ENCODE results near the gene SACS. TPM values are rescaled to one million over a fixed set of nuclear protein-coding genes. Genes with fewer than 3 reads are reported as not detected.

The SACS gene, protein sequence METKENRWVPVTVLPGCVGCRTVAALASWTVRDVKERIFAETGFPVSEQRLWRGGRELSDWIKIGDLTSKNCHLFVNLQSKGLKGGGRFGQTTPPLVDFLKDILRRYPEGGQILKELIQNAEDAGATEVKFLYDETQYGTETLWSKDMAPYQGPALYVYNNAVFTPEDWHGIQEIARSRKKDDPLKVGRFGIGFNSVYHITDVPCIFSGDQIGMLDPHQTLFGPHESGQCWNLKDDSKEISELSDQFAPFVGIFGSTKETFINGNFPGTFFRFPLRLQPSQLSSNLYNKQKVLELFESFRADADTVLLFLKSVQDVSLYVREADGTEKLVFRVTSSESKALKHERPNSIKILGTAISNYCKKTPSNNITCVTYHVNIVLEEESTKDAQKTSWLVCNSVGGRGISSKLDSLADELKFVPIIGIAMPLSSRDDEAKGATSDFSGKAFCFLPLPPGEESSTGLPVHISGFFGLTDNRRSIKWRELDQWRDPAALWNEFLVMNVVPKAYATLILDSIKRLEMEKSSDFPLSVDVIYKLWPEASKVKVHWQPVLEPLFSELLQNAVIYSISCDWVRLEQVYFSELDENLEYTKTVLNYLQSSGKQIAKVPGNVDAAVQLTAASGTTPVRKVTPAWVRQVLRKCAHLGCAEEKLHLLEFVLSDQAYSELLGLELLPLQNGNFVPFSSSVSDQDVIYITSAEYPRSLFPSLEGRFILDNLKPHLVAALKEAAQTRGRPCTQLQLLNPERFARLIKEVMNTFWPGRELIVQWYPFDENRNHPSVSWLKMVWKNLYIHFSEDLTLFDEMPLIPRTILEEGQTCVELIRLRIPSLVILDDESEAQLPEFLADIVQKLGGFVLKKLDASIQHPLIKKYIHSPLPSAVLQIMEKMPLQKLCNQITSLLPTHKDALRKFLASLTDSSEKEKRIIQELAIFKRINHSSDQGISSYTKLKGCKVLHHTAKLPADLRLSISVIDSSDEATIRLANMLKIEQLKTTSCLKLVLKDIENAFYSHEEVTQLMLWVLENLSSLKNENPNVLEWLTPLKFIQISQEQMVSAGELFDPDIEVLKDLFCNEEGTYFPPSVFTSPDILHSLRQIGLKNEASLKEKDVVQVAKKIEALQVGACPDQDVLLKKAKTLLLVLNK (N-terminal part only)
- total RNA-seq = 91.2 and 160 TPM in 2 replicates

DNA sequence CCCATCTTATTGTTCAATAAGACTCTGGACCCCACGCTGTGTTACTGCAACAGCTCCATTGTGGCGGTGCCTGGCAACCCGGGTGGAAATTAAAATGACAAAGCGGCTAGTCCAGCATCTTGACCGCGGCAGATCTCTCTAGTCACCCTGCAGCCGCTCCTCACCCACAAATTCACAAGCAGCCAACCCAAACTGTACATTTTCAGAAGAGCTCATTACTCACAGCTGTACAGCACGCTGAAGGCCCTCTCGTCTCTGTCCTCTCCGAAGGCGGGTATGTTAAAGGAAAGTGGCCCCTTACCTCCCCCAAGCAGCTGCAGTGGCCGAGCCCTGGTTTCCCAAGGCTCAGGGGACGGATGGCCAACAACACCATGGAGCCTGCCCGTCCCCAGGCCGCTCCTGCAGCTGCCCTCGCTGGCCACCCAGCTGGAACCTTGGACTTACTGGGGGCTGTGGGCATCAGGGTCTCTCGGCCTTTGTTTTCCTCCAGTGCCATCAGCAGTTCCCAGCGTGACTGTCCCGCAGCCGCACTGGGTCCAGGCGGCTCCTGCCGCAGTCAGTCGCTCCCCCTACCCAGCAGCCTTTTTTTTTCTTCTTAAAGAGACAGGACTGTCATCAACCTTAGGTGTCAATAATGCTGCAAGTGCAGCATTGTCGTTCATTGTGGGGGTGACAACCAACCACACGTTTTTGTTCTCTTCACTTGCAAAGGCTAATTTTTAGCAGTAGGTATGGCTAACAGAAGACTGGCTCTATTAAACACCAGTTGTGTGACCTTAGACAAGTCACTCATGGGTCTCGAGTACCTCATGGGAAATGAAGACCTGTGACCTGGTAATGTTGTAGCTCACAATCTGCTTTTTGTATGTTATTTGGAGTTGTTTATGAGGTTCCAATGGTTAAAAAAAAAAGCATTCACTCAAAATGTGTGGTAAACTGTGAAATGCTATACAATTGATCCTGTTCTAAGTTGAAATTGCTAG lies at the start of gene SACS:
TSS of gene SACS (minus strand) at position 532 of the 983 bp plus-strand sequence. CDS start 22,463 bp downstream, outside the sequence.
- peak; percentile 34 for DNase-seq (ENCODE audit: low read depth)

DNA sequence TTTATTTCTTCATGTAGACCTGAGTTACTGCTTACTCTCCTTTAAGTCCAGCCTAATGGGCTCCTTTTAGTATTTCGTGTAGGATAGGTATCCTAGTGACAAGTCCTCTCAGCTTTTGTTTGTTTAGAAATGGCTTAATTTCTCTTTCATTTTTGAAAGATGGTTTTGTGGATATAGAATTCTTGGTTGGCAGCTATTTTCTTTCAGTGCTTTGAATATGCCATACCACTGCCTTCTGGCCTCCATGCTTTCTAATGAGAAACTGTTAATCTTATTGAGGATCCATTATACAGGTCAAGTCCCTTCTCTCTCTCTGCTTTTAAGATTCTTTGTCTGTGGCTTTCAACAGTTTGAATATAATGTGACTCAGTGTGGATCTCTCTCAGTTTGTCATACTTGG lies 46.8 kb upstream of the SACS start:
- no peak for DNase-seq (ENCODE audit: low read depth)

DNA sequence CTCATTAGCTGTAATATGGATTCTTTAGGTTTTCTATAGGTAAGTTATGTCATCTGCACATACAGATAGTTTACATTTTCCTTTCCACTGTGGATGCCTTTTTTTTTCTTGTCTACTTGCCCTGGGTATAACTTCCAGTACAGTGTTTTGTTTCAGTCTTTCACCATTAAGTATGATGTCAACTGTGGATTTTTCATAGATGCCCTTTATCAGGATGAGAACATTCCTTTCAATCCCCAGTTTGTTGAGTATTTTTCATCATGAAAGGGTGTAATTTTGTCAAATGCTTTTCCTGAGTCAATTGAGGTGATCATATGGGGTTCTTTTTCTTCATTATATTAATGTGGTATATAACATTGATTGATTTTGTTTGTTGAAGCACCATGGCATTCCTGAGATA lies 43.6 kb upstream of the SACS start:
- no peak for DNase-seq (ENCODE audit: low read depth)

DNA sequence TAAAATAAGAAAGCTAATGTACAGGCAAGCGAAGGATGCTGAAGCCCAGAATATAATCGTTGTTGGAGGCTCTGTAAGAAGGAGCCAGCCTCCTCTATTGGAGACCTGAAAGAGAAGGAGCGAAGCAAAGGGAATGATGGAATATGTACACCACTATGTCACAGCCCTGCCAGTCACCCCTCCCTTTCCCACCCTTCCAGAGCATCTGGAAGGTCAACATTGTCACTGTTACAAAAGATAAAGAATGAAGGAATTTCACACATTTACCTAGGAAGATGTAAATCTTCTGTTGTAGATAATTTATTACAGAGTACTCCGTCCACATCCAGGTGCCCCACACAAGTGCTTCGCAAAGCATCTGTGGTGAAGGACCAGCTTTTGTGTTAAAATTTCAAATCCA lies 39.7 kb upstream of the SACS start:
- DNase-seq (ENCODE audit: low read depth) = no peak

DNA sequence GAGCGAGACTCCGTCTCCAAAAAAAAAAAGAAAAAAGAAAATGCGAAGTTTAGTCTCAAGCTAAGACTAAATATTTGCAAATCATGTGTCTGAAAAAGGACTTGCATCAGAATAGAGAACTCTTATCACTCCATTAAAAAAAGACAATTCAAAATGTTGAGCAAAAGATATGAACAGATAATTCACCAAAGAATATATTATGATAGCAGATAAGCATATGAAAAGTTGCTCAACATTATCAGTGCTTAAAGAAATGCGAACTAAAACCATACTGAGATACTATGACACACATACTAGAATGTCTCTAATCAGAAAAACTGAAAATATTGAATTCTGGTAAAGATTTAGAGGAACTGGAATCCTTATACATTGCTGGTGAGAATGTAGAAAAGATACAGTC lies 38.7 kb upstream of the SACS start:
- no peak for DNase-seq (ENCODE audit: low read depth)

DNA sequence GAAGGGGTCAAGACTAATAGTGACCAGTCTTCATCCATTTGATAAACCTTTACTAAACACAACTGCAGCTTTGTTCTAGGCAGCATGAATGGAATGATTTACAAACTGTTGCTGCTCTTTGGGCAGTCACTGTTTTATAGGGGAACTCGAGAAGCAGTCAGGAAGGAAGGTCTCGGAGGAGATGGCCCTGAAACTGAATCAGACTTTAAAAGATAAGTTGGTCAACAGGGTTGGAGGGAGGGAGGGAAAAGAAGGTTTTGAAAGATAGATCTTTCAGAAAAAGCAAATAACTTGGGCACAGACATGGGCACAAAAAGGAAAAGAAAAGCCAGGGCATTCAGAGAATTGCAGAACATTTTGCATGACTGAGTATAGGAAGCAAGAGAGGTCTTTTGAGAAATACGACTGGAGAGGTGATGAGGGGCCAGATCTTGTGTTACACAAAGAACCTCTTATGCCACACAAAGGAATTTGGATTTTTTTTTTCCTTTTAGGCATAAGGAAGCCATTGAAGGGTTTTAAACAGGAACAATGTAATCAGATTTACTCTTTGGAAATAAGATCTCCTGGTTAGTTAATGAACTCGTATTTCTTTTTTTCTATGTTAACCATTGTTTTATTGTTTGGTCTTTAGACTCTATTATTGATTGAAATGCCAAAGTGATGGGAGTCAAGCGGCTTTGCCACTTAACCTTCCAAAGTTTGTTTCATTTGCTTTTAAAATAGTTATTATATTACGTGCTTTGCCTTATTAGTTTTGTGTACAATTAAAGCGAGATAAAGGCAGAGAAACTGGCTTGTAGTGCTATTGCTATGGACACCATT lies 37.5 kb upstream of the SACS start:
- DNase-seq (ENCODE audit: low read depth) = no peak

DNA sequence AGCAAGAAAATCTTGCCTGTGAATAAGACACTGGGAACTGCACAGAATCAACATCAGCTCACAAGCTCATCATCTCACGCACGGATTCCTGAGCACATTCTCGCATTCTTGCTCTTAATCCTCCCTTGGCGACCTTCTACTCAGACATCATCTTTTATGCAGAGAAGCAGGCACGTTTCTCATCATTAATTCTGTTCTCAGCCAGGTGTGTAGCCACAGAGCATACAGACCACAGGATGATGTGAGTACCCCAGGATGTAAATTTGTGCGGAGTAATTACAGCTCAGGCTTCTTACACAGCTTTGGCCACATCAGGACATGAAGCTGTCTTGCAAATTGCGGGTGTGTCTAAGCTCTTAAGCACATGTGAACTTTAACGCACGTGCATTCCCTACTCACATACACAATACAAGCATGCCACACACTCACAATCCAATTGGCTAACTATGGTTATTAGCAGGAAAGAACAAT lies 36.5 kb upstream of the SACS start:
- peak; percentile 40 for DNase-seq (ENCODE audit: low read depth)

DNA sequence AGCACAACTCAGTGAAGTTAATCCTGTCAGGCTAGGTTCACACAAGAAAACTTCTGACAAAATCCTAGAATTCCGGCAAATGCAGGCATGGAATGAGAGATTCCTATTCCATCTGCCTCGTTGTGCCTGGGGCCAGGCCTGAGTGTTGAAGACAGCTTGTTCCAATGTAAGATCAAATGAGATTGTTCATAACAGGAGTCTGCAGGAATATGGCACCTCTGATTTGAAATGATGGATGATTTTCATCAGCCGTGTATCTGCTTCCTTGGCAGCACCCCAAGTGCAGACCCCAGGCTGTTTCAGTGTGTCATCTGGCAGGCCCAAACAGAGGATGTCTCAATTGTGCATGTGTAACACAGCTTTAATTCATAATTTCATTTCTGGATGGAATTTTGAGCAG lies 35.3 kb upstream of the SACS start:
- DNase-seq (ENCODE audit: low read depth) = no peak

DNA sequence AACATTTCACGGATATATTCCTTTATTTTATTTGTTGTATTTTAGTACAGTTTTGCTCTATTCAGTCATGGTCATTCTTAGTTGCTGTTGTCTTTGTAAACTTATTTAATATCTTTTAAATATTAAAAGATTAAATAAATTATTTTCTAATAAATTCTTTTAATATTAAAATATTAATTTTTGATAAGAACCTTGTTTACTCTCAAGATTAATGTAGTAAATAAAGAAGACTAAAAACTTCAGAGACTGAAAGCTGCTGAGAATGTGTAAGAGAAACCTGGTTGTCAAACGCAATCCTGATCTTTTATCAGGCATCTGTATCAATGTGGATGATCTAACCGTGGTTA lies 34.4 kb upstream of the SACS start:
- no peak for DNase-seq (ENCODE audit: low read depth)

DNA sequence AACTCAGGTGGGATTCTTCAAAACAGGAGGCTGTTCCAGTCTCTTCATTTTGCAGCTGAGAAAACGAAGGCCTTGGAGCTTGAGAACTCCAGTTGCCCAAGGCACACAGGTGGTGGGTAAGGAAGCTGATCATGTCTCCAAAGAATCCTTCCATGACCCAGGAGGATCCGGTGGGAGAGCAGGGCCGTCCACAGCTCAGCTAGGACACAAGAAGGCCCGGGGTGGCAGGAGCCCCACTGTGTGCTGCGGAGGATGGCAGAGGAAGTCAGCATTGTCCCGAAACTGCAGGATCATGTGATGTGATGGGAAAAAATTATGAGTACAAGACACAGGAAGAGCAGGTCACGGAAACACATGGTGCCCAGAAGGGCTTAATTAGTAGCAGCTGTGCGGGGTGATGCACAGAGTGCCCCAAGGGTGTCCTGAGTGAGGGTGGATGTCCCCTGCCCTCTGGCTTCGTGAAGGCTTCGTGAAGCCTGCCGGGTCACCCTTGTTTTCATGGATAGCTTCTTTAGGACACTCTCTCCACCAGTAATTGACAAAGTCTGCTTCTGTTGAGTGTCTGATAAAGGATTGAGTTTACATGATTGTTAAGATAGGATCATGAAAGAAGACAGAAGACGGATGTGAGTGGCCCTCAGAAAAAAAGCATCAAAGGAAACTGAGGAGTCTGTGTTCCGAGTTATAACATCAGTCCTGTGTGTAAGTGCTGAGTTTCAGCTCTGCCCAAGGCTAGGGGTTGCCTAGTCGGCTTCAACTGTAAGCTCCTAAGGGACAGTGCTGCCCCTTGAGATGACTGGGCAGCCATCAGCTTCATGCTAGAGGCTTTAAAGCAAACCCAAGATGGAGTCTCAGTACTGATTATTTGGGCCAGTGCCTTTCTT lies 33.8 kb upstream of the SACS start:
- no peak for DNase-seq (ENCODE audit: low read depth)

DNA sequence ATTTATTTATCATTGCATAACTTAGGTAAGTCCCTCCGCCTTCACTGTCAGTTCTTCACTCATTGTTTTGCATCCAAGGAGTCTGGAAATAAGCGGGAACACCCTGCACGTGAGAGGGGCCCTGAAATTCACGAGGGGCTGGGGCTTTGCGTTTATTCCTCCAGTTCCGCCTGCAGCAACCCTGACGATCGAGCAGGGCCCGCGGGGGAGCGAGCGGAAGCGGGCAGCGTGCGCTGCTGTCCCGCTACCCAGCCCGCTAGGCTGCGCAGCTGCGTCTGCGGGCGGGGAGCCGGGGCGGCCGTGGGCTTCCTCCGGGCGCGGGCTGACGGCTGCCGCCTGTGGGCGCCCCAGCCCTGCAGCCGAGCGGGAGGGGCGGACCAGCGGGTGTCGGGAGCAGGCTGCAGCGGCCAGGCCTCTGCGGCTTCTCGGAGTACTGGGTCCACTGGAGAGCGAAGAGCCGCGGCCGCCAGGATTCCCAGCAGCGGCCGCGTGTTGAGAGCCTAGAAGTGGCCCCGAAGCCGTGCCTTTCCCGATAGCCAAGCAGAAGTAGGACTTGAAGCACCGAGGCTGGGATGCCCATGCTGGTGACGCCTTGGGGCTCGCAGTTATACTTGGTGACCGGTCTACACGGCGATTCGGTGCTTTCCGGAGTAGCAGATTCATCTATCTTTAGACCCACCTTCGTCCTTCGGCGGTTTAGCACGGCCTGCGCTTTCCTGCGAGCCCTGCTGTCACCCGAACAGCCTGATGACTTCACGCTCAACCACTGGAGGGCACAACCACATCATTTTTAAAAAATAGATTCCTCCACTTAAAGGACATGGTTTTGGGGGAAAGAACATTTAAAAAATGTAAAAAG lies 32.9 kb upstream of the SACS start:
- peak; percentile 54 for DNase-seq (ENCODE audit: low read depth)

DNA sequence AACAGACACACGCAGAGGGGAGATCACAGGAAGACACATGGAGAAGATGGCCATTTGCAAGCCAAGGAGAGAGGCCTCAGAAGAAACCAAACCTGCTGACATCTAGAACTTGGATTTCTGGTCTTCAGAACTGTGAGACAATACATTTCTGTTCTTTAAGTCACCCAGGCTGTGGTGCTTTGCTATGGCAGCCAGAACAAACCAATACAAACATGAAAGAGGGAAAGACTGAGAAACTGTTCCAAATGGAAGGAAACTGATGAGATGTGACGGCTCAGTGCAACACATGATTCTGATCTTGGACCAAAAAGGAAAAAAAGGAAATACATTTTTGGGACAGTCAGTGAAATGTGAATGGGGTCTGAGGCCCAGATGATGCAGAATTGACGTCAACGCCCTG lies 30.2 kb upstream of the SACS start:
- no peak for DNase-seq (ENCODE audit: low read depth)

DNA sequence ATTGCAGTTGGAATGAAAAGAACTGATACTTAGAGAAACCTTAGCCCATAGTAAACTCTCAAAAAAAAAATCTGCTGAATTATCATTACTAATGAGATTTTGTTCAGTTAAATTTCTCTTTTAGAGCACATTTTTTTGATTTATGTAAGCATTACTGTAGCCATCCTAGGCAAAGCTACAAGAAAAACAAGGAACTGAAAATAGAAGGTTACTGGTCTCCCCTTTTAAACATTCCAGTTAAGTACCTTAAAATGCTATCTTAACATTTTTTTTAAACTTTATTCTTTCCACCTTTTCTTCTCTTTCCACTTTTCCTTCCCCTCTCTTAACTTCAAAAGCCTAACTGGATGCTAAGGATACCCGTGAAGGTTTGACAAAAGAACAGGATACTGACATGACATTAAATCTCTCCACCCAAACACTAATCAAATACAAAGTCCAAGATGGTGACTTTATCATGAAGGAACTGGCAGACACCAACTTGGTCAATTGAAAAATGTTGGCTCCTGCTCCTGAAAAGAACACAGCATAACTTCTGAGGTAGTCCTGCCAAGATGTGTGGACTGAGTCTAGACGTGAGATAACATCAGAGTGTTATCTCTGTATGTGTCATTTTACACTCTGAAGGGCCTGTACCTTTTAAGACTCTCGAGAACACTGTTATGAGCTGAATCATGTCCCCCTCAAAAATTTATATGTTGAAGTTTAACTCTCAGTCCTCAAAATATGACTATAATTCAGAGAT lies 29.5 kb upstream of the SACS start:
- no peak for DNase-seq (ENCODE audit: low read depth)

DNA sequence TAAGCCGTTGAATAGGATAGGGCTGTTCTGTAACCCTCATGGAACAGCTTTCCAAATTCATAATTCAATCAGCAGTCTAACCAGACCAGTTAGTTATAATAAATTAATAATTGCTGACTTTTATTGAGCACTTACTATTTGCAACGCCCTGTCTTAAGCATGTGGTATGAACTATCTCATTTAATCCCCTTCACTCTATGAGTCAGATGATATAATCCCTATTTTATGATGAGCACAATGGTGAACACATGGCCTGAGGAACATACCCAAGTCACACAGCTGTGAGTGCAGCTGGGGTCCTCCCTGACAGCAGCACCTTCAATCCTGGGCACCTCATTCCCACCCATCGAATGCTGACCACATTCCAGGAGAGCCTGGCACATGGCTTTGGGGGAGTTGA lies 28.0 kb upstream of the SACS start:
- no peak for DNase-seq (ENCODE audit: low read depth)

DNA sequence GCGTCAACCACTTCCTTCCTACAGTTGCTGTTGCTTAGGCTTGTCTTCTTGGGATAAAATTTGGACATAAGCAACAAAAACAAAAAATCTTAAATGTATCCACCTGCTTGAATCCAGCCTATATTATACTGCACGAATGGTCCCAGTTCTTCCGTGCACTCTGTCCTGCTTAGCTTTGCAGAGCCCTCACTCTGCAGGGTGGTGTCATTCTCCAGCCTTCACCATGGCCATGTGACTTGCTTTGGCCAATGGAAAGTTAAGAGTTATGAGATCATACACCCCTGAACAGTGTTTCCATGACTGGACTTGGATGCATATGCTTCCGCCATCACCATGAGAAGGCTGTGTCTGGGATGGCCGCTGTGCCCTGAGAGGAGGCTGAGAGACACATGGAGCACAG lies 27.4 kb upstream of the SACS start:
- no peak for DNase-seq (ENCODE audit: low read depth)

DNA sequence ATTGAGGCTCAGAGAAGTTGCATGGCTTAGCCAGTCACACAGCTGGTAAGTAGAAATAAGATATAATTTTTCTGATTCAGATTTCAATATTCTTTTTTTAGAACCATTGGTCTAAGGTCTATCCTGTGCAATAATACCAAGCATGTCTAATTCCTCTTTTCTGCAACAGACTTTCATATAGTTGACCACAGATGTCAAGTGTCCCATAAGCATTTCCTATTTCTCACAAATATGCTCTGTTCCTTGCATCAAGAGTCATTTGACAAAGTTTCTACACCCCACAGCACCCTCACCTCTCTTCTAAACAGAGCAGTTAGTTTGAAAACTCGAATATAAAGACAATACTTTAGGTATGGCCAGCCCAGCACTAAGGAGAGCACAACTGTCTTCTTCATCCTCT lies 26.8 kb upstream of the SACS start:
- DNase-seq (ENCODE audit: low read depth) = no peak

DNA sequence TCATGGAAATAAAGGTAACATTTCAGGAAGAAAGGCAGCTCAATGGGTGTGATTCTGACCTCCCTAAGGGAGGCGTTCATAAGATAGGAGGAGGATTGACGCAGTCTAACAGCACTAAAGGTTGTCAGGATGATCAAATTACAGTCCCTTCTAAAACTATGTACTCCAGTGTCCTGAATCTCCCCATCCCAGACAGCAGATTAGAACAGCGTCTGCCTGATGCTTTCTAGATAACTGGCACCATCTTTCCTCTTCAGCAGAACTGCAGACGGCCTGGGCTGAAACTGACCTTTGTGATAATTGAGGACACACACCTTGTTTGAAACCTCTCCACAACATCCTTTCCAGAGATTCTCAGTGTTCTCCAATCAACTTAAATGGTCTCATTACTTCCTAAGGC lies 25.5 kb upstream of the SACS start:
- DNase-seq (ENCODE audit: low read depth) = no peak
